GM11168 (cell line): ENCODE data around the gene TECPR2.

ENCODE experiments used
- in situ Hi-C: fragments of 300-500 bp; cut with MboI; formaldehyde crosslinking; loops from one replicate; pipeline ENCODE4 v1.12.0; 2022; ENCODE audit warnings: low sequenced_read_pairs; ENCODE audit not compliant: unreplicated experiment

The TECPR2 gene

GRCh38 chr14:102491786-102492530 is 129.2 kb downstream of the TECPR2 start:
- in situ Hi-C loops = no loop called here

GRCh38 chr14:102492531-102492910 is 129.8 kb downstream of the TECPR2 start:
- in situ Hi-C loops = no loop called here

- in situ Hi-C loops = no loop called here
Observed at GRCh38 chr14:102493096-102493495, 130.4 kb downstream of the TECPR2 start.

- in situ Hi-C loops = no loop called here
Observed at GRCh38 chr14:102493585-102493984, 130.8 kb downstream of the TECPR2 start.

- in situ Hi-C loops = no loop called here
Observed at GRCh38 chr14:102495491-102496330, 133.0 kb downstream of the TECPR2 start.

- in situ Hi-C loops = no loop called here
Observed at GRCh38 chr14:102496331-102496691, 133.6 kb downstream of the TECPR2 start.

GRCh38 chr14:102496958-102497744 is 134.4 kb downstream of the TECPR2 start:
- in situ Hi-C loops = no loop called here

GRCh38 chr14:102497998-102498677 is 135.4 kb downstream of the TECPR2 start:
- in situ Hi-C loops = no loop called here

- in situ Hi-C loops = no loop called here
Observed at GRCh38 chr14:102498678-102499265, 136.0 kb downstream of the TECPR2 start.

GRCh38 chr14:102499401-102500157 is 136.8 kb downstream of the TECPR2 start:
- in situ Hi-C loops = no loop called here

- in situ Hi-C loops = no loop called here
Observed at GRCh38 chr14:102500158-102500662, 137.5 kb downstream of the TECPR2 start.

GRCh38 chr14:102500713-102501112 is 138.0 kb downstream of the TECPR2 start:
- in situ Hi-C loops = no loop called here

GRCh38 chr14:102501751-102502315 is 139.1 kb downstream of the TECPR2 start:
- in situ Hi-C loops = no loop called here

- in situ Hi-C loops = no loop called here
Observed at GRCh38 chr14:102502571-102502970, 139.8 kb downstream of the TECPR2 start.

GRCh38 chr14:102503641-102504327 is 141.0 kb downstream of the TECPR2 start:
- in situ Hi-C loops = no loop called here

- in situ Hi-C loops = no loop called here
Observed at GRCh38 chr14:102504328-102504999, 141.7 kb downstream of the TECPR2 start.

- in situ Hi-C loops = no loop called here
Observed at GRCh38 chr14:102505000-102505619, 142.4 kb downstream of the TECPR2 start.
